ENCODE measurements around the gene VWF. TPM values are rescaled to one million over a fixed set of nuclear protein-coding genes. Genes with fewer than 3 reads are reported as not detected.
"Not testable (repeated sequence)": the region's sequence is repeated elsewhere in the genome, so short reads cannot be mapped to it uniquely, and the experiment has no call there.

The VWF gene
- total RNA-seq, 8 experiments from 2014 or later, result under 0.01 to 1.3 (median 0.52) TPM

DNA sequence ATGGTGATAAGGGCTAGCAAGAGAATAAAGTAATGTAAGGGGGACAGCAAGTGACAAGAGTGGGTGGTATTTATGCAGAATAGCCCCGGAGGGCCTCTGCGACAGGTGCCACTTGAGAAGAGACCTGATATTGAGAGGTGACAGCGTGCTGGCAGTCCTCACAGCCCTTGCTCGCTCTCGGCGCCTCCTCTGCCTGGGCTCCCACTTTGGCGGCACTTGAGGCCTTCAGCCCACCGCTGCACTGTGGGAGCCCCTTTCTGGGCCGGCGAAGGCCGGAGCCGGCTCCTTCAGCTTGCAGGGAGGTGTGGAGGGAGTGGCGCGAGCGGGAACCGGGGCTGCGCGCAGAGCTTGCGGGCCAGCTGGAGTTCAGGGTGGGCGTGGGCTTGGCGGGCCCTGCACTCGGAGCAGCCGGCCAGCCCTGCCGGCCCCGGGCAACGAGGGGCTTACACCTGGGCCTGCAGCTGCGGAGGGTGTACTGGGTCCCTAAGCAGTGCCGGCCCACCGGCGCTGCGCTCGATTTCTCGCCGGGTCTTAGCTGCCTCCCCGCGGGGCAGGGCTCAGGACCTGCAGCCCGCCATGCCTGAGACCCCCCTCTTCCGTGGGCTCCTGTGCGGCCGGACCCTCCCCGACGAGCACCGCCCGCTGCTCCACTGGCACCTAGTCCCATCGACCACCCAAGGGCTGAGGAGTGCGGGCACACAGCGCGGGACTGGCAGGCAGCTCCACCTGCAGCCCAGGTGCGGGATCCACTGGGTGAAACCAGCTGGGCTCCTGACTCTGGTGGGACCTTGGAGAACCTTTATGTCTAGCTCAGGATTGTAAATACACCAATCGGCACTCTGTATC, 34.9 kb upstream of the VWF start:
- H3K4me3 ChIP-seq; H3K4me1 ChIP-seq (replicated peaks in 1 of 2); H3K27ac ChIP-seq; in situ Hi-C loops (cut with MboI; ENCODE audit: low pct_unique_long_range_greater_than_20kb in 2 of 9, low sequenced_read_pairs in 9 of 9, unreplicated experiment in 9 of 9); ATAC-seq (replicated peaks in 6 of 8): not testable (repeated sequence)
- 86 to 100% (median 100%) methylated on average over 2 to 7 of the region's 50 CpGs; no CpG with 5 or more reads in 5 of the 10 experiments for WGBS, 10 experiments

DNA sequence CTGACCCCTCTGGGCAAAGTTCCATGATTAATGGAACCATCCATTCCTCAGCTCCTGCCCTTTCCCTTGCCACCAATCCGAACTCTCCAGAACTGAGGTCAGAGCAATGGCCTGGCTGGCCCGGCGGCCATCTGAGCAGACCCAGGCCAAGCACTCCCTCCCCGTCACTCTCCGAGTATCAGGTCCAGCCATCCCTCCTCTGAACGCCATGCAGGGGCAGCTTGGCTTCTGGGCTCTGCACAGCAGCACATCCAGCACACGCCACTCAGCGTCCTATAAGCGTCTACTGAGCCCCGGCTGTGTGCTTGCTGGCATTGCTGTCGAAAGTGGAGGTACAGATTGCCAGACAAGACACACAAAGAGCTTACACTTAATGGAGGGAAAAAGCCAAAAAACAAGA, 34.3 kb upstream of the VWF start:
- Histone ChIP-seq H3K4me3 (no peak overlapping the region), H3K4me1 (replicated peaks in 1 of 2) (no peaks in the 10 kb centered on the region), H3K27ac (no peak overlapping the region)
- no peak for ATAC-seq (replicated peaks in 6 of 8)
- WGBS, 10 experiments, result 80 to 100% (median 90%) methylated on average over 1 to 6 of the region's 11 CpGs; no CpG with 5 or more reads in 3 of the 10 experiments
- in situ Hi-C loops (cut with MboI; ENCODE audit: low pct_unique_long_range_greater_than_20kb in 2 of 9, low sequenced_read_pairs in 9 of 9, unreplicated experiment in 9 of 9), result no loop called here

DNA sequence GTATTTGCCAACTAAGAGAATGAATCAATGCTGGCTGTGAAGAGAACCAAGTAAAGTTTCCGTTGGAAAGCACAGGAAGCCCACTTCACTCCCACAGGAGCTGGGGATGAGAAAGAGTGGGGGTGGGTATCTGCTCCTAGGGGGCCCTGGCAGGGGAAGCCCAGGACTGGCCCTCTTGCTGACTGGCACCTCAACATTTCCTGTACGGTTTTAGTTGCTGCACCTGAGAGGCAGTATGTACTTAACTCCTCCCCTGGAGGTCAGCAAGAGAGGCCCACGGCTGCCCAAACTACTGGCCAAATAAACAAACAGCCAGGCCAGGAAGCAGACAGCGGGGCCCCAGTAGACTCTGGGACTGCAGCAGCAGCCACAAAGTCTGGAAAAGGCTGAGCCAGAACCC, 33.8 kb upstream of the VWF start:
- ATAC-seq (replicated peaks in 6 of 8), result no peak
- 0 to 80% (median 56%) methylated on average over 1 of the region's 4 CpGs; no CpG with 5 or more reads in 6 of the 10 experiments for WGBS, 10 experiments
- Histone ChIP-seq H3K4me3 (no peak overlapping the region), H3K27ac (no peak overlapping the region), H3K4me1 (replicated peaks in 1 of 2) (no peaks in the 10 kb centered on the region)
- in situ Hi-C loops (cut with MboI; ENCODE audit: low pct_unique_long_range_greater_than_20kb in 2 of 9, low sequenced_read_pairs in 9 of 9, unreplicated experiment in 9 of 9), result no loop called here

DNA sequence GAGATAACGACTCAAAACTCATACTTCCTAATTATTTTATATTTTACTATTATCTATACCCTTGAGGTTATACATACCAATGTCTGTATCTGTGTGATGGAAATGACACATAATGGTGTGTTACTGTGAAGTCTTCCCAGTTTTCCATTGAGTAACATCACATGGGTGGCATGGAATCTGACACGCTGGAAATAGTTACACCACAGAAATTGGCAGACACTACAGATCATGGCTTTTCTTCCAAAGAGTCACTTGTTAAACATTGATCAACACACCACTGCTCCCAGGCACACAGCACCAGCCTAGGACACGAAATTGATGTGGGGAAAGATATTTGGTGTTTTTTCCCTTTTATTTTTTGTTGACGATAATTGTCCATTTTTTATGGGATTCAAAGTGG, 33.0 kb upstream of the VWF start:
- in situ Hi-C loops (cut with MboI; ENCODE audit: low pct_unique_long_range_greater_than_20kb in 2 of 9, low sequenced_read_pairs in 9 of 9, unreplicated experiment in 9 of 9), result no loop called here
- no peak overlapping the region for H3K27ac ChIP-seq
- 55 to 100% (median 84%) methylated on average over 1 to 4 of the region's 4 CpGs; no CpG with 5 or more reads in 2 of the 10 experiments for WGBS, 10 experiments
- no peak for ATAC-seq (replicated peaks in 6 of 8)
- no peaks in the 10 kb centered on the region for H3K4me1 ChIP-seq (replicated peaks in 1 of 2)
- H3K4me3 ChIP-seq, result no peak overlapping the region

DNA sequence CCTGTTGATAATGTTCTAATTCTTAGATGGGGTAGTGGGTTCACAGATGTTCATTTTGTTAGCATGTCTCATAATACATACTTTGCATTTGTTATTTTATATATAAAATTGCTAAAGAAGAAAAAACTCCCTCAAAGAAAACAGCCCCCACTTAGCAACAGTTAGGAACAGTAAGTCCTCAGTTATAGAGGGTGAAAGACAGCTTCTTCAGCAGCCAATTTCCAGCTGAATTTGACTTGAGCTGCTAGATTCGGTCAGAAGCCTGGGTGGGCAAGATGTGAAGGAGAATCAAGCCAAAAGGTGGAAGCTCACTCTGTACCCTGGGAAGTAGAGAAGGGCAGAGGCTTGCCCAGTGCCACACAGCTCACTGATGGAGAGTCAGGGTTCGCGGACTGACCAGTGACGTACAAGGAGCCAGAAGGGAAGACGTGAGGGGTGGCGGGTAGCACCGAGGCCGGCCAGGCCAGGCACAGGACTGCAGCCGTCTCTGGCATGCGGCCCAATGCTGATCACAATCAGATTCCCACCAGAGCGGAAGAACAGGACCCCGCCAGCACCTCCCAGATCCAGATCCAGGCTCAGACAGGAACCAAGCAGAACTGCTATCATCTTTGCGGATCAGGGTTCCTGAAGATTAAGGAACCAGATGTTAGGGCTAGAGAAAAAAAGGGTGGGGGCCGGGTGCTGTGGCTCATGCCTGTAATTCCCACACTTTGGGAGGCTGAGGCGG, 30.4 kb upstream of the VWF start:
- in situ Hi-C loops (cut with MboI; ENCODE audit: low pct_unique_long_range_greater_than_20kb in 2 of 9, low sequenced_read_pairs in 9 of 9, unreplicated experiment in 9 of 9), result no loop called here
- ATAC-seq (replicated peaks in 6 of 8), result no peak
- Histone ChIP-seq H3K4me3 (no peak overlapping the region), H3K4me1 (replicated peaks in 1 of 2) (no peaks in the 10 kb centered on the region), H3K27ac (no peak overlapping the region)
- 40 to 100% (median 75%) methylated on average over 1 to 7 of the region's 15 CpGs; no CpG with 5 or more reads in 5 of the 10 experiments for WGBS, 10 experiments

DNA sequence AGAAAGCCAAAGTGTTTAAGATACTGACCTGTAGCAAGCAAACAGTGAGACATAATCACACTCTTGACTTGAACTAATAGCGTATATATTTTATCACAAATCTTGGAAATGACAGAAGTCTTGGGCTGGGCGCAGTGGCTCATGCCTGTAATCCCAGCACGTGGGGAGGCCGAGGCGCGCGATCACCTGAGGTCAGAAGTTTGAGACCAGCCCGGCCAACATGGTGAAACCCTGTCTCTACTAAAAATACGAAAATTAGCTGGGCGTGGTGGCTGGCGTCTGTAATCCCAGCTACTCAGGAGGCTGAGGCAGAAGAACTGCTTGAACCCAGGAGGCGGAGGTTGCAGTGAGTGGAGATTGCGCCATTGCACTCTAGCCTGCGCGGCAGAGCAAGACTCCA, 24.3 kb upstream of the VWF start:
- H3K27ac ChIP-seq; ATAC-seq (replicated peaks in 6 of 8); in situ Hi-C loops (cut with MboI; ENCODE audit: low pct_unique_long_range_greater_than_20kb in 2 of 9, low sequenced_read_pairs in 9 of 9, unreplicated experiment in 9 of 9); H3K4me1 ChIP-seq (replicated peaks in 1 of 2); H3K4me3 ChIP-seq: not testable (repeated sequence)
- 40 to 100% (median 97%) methylated on average over 1 to 13 of the region's 15 CpGs; no CpG with 5 or more reads in 2 of the 10 experiments for WGBS, 10 experiments

DNA sequence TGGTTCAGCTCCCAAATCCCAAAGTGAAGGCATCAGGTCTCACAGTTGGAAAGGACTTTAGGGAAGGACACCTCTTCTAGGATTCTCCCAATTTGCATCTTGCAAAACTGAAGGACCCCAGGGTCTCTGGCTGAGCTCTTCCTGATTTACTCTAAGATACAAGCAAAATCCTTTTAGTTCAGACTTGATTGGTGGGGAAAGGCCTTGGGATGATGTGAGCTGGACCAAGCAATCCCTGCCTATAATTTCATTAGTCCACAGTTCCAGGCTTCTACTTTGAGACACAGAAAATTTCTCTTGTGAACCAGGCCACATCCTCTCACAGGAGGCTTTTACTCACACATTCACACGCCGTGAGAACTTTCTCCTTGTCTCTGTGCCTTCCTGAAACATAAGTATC, 23.6 kb upstream of the VWF start:
- H3K4me1 ChIP-seq (replicated peaks in 1 of 2), result no peaks in the 10 kb centered on the region
- in situ Hi-C loops (cut with MboI; ENCODE audit: low pct_unique_long_range_greater_than_20kb in 2 of 9, low sequenced_read_pairs in 9 of 9, unreplicated experiment in 9 of 9), result no loop called here
- no peak overlapping the region for H3K4me3 ChIP-seq
- no peak overlapping the region for H3K27ac ChIP-seq
- no peak for ATAC-seq (replicated peaks in 6 of 8)
- WGBS, 10 experiments, result 64 to 100% (median 86%) methylated on average over 2 of the region's 2 CpGs; no CpG with 5 or more reads in 5 of the 10 experiments

DNA sequence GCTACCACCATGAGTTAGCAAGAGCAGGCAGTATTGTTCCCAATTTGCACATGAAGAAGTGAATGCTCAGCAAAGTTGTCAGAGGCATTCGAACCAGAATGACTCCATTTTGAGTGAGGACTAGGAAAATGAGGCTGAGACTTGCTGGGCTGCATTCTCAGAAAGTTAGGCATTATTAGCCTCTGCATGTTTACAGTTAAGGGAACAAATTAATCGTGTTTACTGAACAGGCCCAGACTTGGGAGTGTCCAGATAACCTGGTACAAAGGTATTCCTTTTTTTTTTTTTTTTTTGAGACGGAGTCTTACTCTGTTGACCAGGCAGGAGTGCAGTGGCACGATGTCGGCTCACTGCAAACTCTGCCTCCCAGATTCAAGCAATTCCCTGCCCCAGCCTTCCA, 22.5 kb upstream of the VWF start:
- Histone ChIP-seq H3K4me3 (no peak overlapping the region), H3K4me1 (replicated peaks in 1 of 2) (no peaks in the 10 kb centered on the region), H3K27ac (no peak overlapping the region)
- no peak for ATAC-seq (replicated peaks in 6 of 8)
- in situ Hi-C loops (cut with MboI; ENCODE audit: low pct_unique_long_range_greater_than_20kb in 2 of 9, low sequenced_read_pairs in 9 of 9, unreplicated experiment in 9 of 9), result no loop called here
- WGBS, 10 experiments, result 20 to 87% (median 67%) methylated on average over 1 to 4 of the region's 5 CpGs; no CpG with 5 or more reads in 4 of the 10 experiments

DNA sequence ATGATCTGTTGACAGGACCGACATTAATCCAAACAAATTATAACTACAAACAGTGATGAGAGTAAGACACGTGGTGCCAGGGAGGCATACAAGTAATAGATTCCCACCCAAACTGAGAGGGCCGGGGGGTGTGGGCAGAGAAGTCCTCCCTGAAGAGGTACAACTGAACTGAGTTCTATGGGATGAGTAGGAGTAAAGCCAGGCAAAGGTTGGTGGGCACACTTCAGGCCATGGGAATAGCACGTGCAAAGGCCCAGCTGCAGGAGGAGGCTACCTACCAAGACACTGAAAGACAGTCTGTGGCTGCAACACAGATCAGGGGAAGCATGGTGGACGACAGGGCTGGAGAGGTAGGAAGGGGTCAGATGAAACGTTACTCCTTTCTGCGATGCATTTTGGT, 22.0 kb upstream of the VWF start:
- ATAC-seq (replicated peaks in 6 of 8), result no peak
- Histone ChIP-seq H3K4me3 (no peak overlapping the region), H3K4me1 (replicated peaks in 1 of 2) (no peaks in the 10 kb centered on the region), H3K27ac (no peak overlapping the region)
- 60 to 100% (median 88%) methylated on average over 1 to 4 of the region's 7 CpGs; no CpG with 5 or more reads in 3 of the 10 experiments for WGBS, 10 experiments
- in situ Hi-C loops (cut with MboI; ENCODE audit: low pct_unique_long_range_greater_than_20kb in 2 of 9, low sequenced_read_pairs in 9 of 9, unreplicated experiment in 9 of 9), result no loop called here

DNA sequence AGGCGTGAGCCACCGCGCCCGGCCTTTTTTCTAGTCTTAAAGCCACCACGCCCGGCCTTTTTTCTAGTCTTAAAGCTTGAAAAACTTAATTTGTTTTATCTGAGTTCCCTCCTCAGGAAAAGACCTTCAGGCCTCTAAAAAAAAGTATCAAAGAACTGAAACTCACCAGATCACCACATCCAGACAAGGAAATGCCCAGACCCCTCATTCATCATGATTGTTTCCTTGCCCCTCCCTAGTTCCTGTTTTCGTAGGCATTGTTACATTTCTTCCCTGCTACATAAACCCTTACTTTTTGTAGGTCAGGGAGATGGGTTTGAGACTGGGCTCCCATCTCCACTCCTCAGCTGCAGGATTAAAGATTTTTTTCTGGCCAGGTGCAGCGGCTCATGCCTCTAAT, 21.1 kb upstream of the VWF start:
- in situ Hi-C loops (cut with MboI; ENCODE audit: low pct_unique_long_range_greater_than_20kb in 2 of 9, low sequenced_read_pairs in 9 of 9, unreplicated experiment in 9 of 9), result no loop called here
- WGBS, 10 experiments, result 60 to 100% (median 90%) methylated on average over 1 to 7 of the region's 8 CpGs; no CpG with 5 or more reads in 4 of the 10 experiments
- H3K4me3 ChIP-seq, result no peak overlapping the region
- H3K4me1 ChIP-seq (replicated peaks in 1 of 2), result no peaks in the 10 kb centered on the region
- ATAC-seq (replicated peaks in 6 of 8), result no peak
- H3K27ac ChIP-seq, result no peak overlapping the region

DNA sequence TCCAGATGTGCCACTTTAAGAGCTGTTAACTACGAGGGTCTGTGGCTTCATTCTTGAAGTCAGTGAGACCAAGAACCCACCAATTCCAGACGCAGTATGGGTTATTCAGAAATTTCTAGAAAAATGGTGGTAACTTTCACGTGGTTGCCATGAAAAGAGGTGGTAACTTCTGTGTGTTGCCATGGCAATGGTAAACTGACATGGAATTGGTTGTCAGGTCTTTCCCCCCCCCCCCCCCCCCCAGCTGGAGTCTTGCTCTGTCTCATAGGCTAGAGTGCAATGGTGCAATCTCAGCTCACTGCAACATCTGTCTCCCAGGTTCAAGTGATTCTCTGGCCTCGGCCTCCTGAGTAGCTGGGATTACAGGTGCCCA, 18.8 kb upstream of the VWF start:
- H3K4me1 ChIP-seq (replicated peaks in 1 of 2), result no peaks in the 10 kb centered on the region
- H3K4me3 ChIP-seq, result no peak overlapping the region
- in situ Hi-C loops (cut with MboI; ENCODE audit: low pct_unique_long_range_greater_than_20kb in 2 of 9, low sequenced_read_pairs in 9 of 9, unreplicated experiment in 9 of 9), result no loop called here
- ATAC-seq (replicated peaks in 6 of 8), result no peak
- H3K27ac ChIP-seq, result no peak overlapping the region
- 40 to 83% (median 68%) methylated on average over 1 to 2 of the region's 4 CpGs; no CpG with 5 or more reads in 6 of the 10 experiments for WGBS, 10 experiments

DNA sequence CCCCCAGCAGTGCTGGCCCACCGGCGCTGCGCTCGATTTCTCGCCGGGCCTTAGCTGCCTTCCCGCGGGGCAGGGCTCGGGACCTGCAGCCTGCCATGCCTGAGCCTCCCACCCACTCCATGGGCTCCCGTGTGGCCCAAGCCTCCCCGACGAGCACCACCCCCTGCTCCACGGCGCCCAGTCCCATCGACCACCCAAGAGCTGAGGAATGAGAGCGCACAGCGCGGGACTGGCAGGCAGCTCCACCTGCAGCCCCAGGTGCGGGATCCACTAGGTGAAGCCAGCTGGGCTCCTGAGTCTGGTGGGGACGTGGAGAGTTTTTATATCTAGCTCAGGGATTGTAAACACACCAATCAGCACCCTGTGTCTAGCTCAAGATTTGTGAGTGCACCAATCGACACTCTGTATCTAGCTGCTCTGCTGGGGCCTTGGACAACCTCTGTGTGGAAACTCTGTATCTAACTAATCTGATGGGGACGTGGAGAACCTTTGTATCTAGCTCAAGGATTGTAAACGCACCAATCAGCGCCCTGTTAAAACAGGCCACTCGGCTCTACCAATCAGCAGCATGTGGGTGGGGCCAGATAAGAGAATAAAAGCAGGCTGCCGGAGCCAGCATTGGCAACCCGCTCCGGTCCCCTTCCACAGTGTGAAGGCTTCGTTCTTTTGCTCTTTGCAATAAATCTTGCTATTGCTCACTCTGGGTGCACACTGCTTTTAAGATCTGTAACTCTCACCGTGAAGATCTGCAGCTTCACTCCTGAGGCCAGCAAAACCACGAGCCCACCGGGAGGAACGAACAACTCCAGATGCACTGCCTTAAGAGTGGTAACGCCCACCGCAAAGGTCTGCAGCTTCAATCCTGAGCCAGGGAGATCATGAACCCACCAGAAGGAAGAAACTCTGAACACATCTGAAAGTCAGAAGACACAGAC, 18.2 kb upstream of the VWF start:
- H3K4me1 ChIP-seq (replicated peaks in 1 of 2); in situ Hi-C loops (cut with MboI; ENCODE audit: low pct_unique_long_range_greater_than_20kb in 2 of 9, low sequenced_read_pairs in 9 of 9, unreplicated experiment in 9 of 9); H3K4me3 ChIP-seq; ATAC-seq (replicated peaks in 6 of 8); H3K27ac ChIP-seq: not testable (repeated sequence)
- WGBS, 10 experiments, result 12 to 93% (median 70%) methylated on average over 1 to 11 of the region's 35 CpGs; no CpG with 5 or more reads in 2 of the 10 experiments
